Measurements from ENCODE around the gene STAT2. TPM values are rescaled to one million over a fixed set of nuclear protein-coding genes. Genes with fewer than 3 reads are reported as not detected.

Gene STAT2
- total and polyA plus RNA-seq, 9 of the 15 experiments (the other 6 are each of a cell fraction or from before 2014, with no cell fraction given), result 15.5 to 46.9 (median 40.1) TPM

- TF ChIP-seq E2F1 (CRISPR knock-in tag; IDR thresholded peaks at IDR 0.05) (no peak), ILF3 (IDR thresholded peaks at IDR 0.05; ENCODE audit: borderline replicate concordance) (no peak), KAT7 (CRISPR knock-in tag; IDR thresholded peaks at IDR 0.05; ENCODE audit: borderline replicate concordance) (no peak), ETV1 (tag; conservative IDR thresholded peaks at IDR 0.05; ENCODE audit: low read depth) (no peak)
Observed at GRCh38 chr12:56391721-56392120, 31.8 kb upstream of the STAT2 start (continued).

- TF ChIP-seq HOXB6 (CRISPR knock-in tag; IDR thresholded peaks at IDR 0.05; ENCODE audit: borderline replicate concordance) (no peak), PBX2 (CRISPR knock-in tag; IDR thresholded peaks at IDR 0.05; ENCODE audit: low read depth) (no peak), PBX2 (tag; conservative IDR thresholded peaks at IDR 0.05; ENCODE audit: low read depth) (peak; percentile 30; the same call in 1 of the 2 replicates), ZNF41 (CRISPR knock-in tag; conservative IDR thresholded peaks at IDR 0.05) (no peak), SMARCA4 (IDR thresholded peaks at IDR 0.05) (0 out of 2 replicates have a peak, but pooled peaks have one; percentile 34), PTBP1 (IDR thresholded peaks at IDR 0.05; ENCODE audit: low read depth, low read length) (no peak), ZNF436 (CRISPR knock-in tag; IDR thresholded peaks at IDR 0.05) (no peak), POLR2G (IDR thresholded peaks at IDR 0.05; ENCODE audit: low read depth, low read length) (no peak), POLR2AphosphoS5 (IDR thresholded peaks at IDR 0.05; ENCODE audit: control insufficient read depth, insufficient read depth, low read depth, low read length) (no peak), MEIS2 (IDR thresholded peaks at IDR 0.05; ENCODE audit: partially characterized antibody) (peak; percentile 31), CBFA2T3 (IDR thresholded peaks at IDR 0.05) (no peak), ZEB2 (IDR thresholded peaks at IDR 0.05) (peak; percentile 58; the same call in 1 of the 2 replicates)
- 16% methylated on average over 5 of the region's 5 CpGs for WGBS (ENCODE audit: insufficient coverage, low coverage, missing lambda C conversion rate)
- no peaks in the 10 kb centered on the region for H4K20me1 ChIP-seq (replicated peaks; ENCODE audit: control insufficient read depth, insufficient read depth, low read length)
- H3K4me2 ChIP-seq (ENCODE audit: insufficient read depth, low read length), result no peak overlapping the region
- no peaks in the 10 kb centered on the region for H3K79me2 ChIP-seq (ENCODE audit: control insufficient read depth, insufficient read depth, low read length)
- ChIA-PET POLR2A (interaction anchor here (0.8 kb wide), 1 partner anchor 48 kb away, joined by 3 read pairs; no protein-coding TSS in a partner anchor), CTCF (ENCODE audit: low intra/inter-chr PET ratio) (no interaction called here)
- no peaks in the 10 kb centered on the region for H3K27me3 ChIP-seq (ENCODE audit: control insufficient read depth in 2 of 2, insufficient read depth in 2 of 2, low read length in 2 of 2)
- peaks cover 14 to 18% of the 10 kb centered on the region in 2 experiments for H3K4me1 ChIP-seq (replicated peaks in 1 of 2; ENCODE audit: control insufficient read depth in 2 of 2, insufficient read depth in 2 of 2, low read length in 2 of 2)
- no peaks in the 10 kb centered on the region for H3K36me3 ChIP-seq (ENCODE audit: control insufficient read depth, insufficient read depth, low read length)
- DNase-seq (ENCODE audit: extremely low read depth in 1 of 4, low spot score in 3 of 4) (no peak), FAIRE-seq (no peak), ATAC-seq (no peak; the same call in 2 of the 3 replicates)
- H3K9me3 ChIP-seq (replicated peaks; ENCODE audit: control insufficient read depth, insufficient read depth, low read depth, low read length), result no peaks in the 10 kb centered on the region; the same call in 1 of the 2 replicates
- in situ Hi-C loops (cut with MboI) (no loop called here), intact Hi-C loops (cut with micrococcal nuclease) (no loop called here)
- peak overlapping the region; percentile 42 for H2AFZ ChIP-seq (ENCODE audit: low read depth, low read length)
- BruUV-seq (replicated peaks), result no TSS peak
- no peak overlapping the region for H3K27ac ChIP-seq (ENCODE audit: extremely low read depth, low read depth, low read length)
- H3K4me3 ChIP-seq, result no peak overlapping the region
- no peaks in the 10 kb centered on the region for H3K9me1 ChIP-seq (ENCODE audit: control insufficient read depth, insufficient read depth, low read length)
- peak overlapping the region; percentile 19 to 61; a peak in 1 of 4 replicates for H3K9ac ChIP-seq (ENCODE audit: insufficient read depth in 1 of 2, low read depth in 2 of 2, low read length in 2 of 2)
Observed at GRCh38 chr12:56389412-56389811, 29.5 kb upstream of the STAT2 start.

Measured in K562 (cell line).